IMR-90 (cell line): Measurements from ENCODE around the gene ACSL1. TPM values are rescaled to one million over a fixed set of nuclear protein-coding genes. Genes with fewer than 3 reads are reported as not detected.

Experiments used
- ATAC-seq: fragments of 200-7000 bp; cut with Tn5 transposase; 2 replicates; pipeline ENCODE4 v1.9.1; 2020; ENCODE audit warnings: low read depth, mild to moderate bottlenecking, moderate library complexity
- BruUV-seq: library from RNA; stranded (reverse); fragments of 400-500 nt; replicated peaks from 2 replicates; lab custom pipeline; 2021; lab: Mats Ljungman, UMichigan
- CTCF ChIA-PET: fragments of 300-600 bp; formaldehyde crosslinking; extraction: SDS; loops from one replicate; lab custom pipeline; 2021; ENCODE audit warnings: antibody characterized with exemption; lab: Yijun Ruan, JAX
- POLR2A ChIA-PET: fragments of 300-600 bp; sonication (Branson Sonifier 250); formaldehyde crosslinking; loops from one replicate; lab custom pipeline; 2022; ENCODE audit warnings: antibody characterized with exemption; ENCODE audit not compliant: unreplicated experiment; lab: Charles Lee
- DNase-seq: peaks from one replicate; pipeline ENCODE4 v3.0.0; 2013
- H2AFZ ChIP-seq: replicated peaks from 2 replicates; pipeline ENCODE3; 2013; ENCODE audit warnings: low read length, mild to moderate bottlenecking; ENCODE audit not compliant: poor library complexity
- H2AK5ac ChIP-seq: 2 replicates; pipeline ENCODE4 v1.6.1; 2013; ENCODE audit warnings: low read depth, low read length, inconsistent platforms
- H2AK9ac ChIP-seq: replicated peaks from 2 replicates; pipeline ENCODE3; 2013; ENCODE audit warnings: mild to moderate bottlenecking, low read depth, low read length, moderate library complexity; ENCODE audit not compliant: poor library complexity
- H2BK120ac ChIP-seq: 2 replicates; pipeline ENCODE4 v1.6.1; 2013; ENCODE audit warnings: low read depth, low read length, inconsistent platforms
- H2BK15ac ChIP-seq: 3 replicates; pipeline ENCODE4 v1.6.1; 2013; ENCODE audit warnings: low read depth, low read length, inconsistent platforms
- H2BK20ac ChIP-seq: 2 replicates; pipeline ENCODE4 v1.6.1; 2013; ENCODE audit warnings: low read depth, mild to moderate bottlenecking, inconsistent platforms, low read length, moderate library complexity
- H2BK5ac ChIP-seq: 2 replicates; pipeline ENCODE4 v1.6.1; 2013; ENCODE audit warnings: mild to moderate bottlenecking, low read depth, low read length, inconsistent platforms; ENCODE audit not compliant: poor library complexity, severe bottlenecking
- H3K14ac ChIP-seq: replicated peaks from 2 replicates; pipeline ENCODE4 v1.6.1; 2013; ENCODE audit warnings: low read depth, low read length, inconsistent platforms
- H3K18ac ChIP-seq: 2 replicates; pipeline ENCODE4 v1.6.1; 2013; ENCODE audit warnings: low read depth, low read length, control low read depth
- H3K23ac ChIP-seq: 2 replicates; pipeline ENCODE4 v1.6.1; 2013; ENCODE audit warnings: low read depth, low read length, inconsistent platforms
- H3K27ac ChIP-seq: 2 replicates; pipeline ENCODE4 v1.5.1; 2013; ENCODE audit warnings: mild to moderate bottlenecking, control low read depth, low read length; ENCODE audit not compliant: insufficient read depth
- H3K27me3 ChIP-seq: 2 replicates; pipeline ENCODE4 v1.6.1; 2013; ENCODE audit warnings: low read length; ENCODE audit not compliant: control insufficient read depth, insufficient read depth
- H3K36me3 ChIP-seq: 2 replicates; pipeline ENCODE4 v1.6.1; 2013; ENCODE audit warnings: low read length, mixed read lengths; ENCODE audit not compliant: control insufficient read depth, insufficient read depth
- H3K4ac ChIP-seq: 2 replicates; pipeline ENCODE4 v1.6.1; 2013; ENCODE audit warnings: low read depth, low read length, inconsistent platforms
- H3K4me1 ChIP-seq: 2 replicates; pipeline ENCODE4 v1.6.1; 2013; ENCODE audit warnings: low read length, mixed read lengths; ENCODE audit not compliant: control insufficient read depth, insufficient read depth
- H3K4me2 ChIP-seq: 2 replicates; pipeline ENCODE4 v1.6.1; 2013; ENCODE audit warnings: low read depth, mild to moderate bottlenecking, control low read depth, low read length, moderate library complexity
- H3K4me3 ChIP-seq: 2 replicates; pipeline ENCODE4 v1.5.1; 2013; ENCODE audit warnings: low read depth, mild to moderate bottlenecking, control low read depth, low read length, moderate library complexity; ENCODE audit not compliant: insufficient read depth
- H3K56ac ChIP-seq: 2 replicates; pipeline ENCODE4 v1.6.1; 2013; ENCODE audit warnings: low read length, inconsistent platforms; ENCODE audit not compliant: insufficient read depth; ENCODE audit errors: extremely low read depth
- H3K79me1 ChIP-seq, 2 experiments: 2 replicates each; pipeline ENCODE4 v1.6.1; 2013; ENCODE audit warnings: low read length in 2 of 2, inconsistent platforms in 1 of 2, low read depth in 1 of 2
- H3K9ac ChIP-seq: 2 replicates; pipeline ENCODE4 v1.6.1; 2013; ENCODE audit warnings: low read depth, low read length, control low read depth
- H3K9me1 ChIP-seq: 2 replicates; pipeline ENCODE4 v1.6.1; 2013; ENCODE audit warnings: low read length, inconsistent platforms; ENCODE audit not compliant: insufficient read depth
- H3K9me3 ChIP-seq: 2 replicates; pipeline ENCODE4 v1.6.1; 2013; ENCODE audit warnings: low read length; ENCODE audit not compliant: control insufficient read depth, insufficient read depth
- H4K20me1 ChIP-seq: 2 replicates; pipeline ENCODE4 v1.6.1; 2013; ENCODE audit warnings: low read length, inconsistent platforms; ENCODE audit not compliant: insufficient read depth
- H4K5ac ChIP-seq: 2 replicates; pipeline ENCODE4 v1.6.1; 2013; ENCODE audit warnings: mild to moderate bottlenecking, low read depth, low read length, control low read depth
- H4K8ac ChIP-seq, 2 experiments: 2 replicates each; pipeline ENCODE4 v1.6.1; 2013; ENCODE audit warnings: low read depth in 2 of 2, low read length in 2 of 2, control low read depth in 1 of 2, inconsistent platforms in 1 of 2
- H4K91ac ChIP-seq: 2 replicates; pipeline ENCODE4 v1.6.1; 2013; ENCODE audit warnings: low read depth, low read length, inconsistent platforms; ENCODE audit not compliant: insufficient read depth
- BHLHE40 ChIP-seq: fragments of 150-350 bp; IDR thresholded peaks from 2 replicates; pipeline ENCODE4 v1.6.1; 2016; ENCODE audit warnings: mild to moderate bottlenecking, low read depth, low read length
- CHD1 ChIP-seq: IDR thresholded peaks from 2 replicates; pipeline ENCODE4 v1.6.1; 2012; ENCODE audit warnings: low read depth, low read length, improper control_type of control experiment
- CTCF ChIP-seq: conservative IDR thresholded peaks from 2 replicates; pipeline ENCODE4 v1.5.1; 2012; ENCODE audit warnings: mild to moderate bottlenecking, low read depth, low read length, improper control_type of control experiment
- ELK1 ChIP-seq: fragments of 150-350 bp; IDR thresholded peaks from 2 replicates; pipeline ENCODE4 v1.6.1; 2016; ENCODE audit warnings: low read depth, mild to moderate bottlenecking, low read length, moderate library complexity, borderline replicate concordance
- FOS ChIP-seq: fragments of 150-350 bp; IDR thresholded peaks from 2 replicates; pipeline ENCODE4 v1.6.1; 2016; ENCODE audit warnings: low read depth, low read length
- MXI1 ChIP-seq: IDR thresholded peaks from 2 replicates; pipeline ENCODE4 v1.6.1; 2012; ENCODE audit warnings: low read depth, mild to moderate bottlenecking, low read length, moderate library complexity, borderline replicate concordance
- NFE2L2 ChIP-seq: fragments of 150-350 bp; IDR thresholded peaks from 2 replicates; pipeline ENCODE4 v1.6.1; 2016; ENCODE audit warnings: low read depth, mild to moderate bottlenecking, low read length
- RCOR1 ChIP-seq: IDR thresholded peaks from 2 replicates; pipeline ENCODE4 v1.6.1; 2012; ENCODE audit warnings: mild to moderate bottlenecking, low read length, improper control_type of control experiment; ENCODE audit not compliant: insufficient replicate concordance
- RFX5 ChIP-seq: IDR thresholded peaks from 2 replicates; pipeline ENCODE4 v1.8.0; 2012; ENCODE audit warnings: low read depth, mild to moderate bottlenecking, low read length, moderate library complexity
- USF2 ChIP-seq: fragments of 150-350 bp; IDR thresholded peaks from 2 replicates; pipeline ENCODE4 v1.6.1; 2017; ENCODE audit warnings: mild to moderate bottlenecking, antibody characterized with exemption, low read length, low read depth
- WGBS, 2 experiments: methylation state at CpG; one replicate each; pipeline versions ENCODE4 v1.1.5 to v1.1.7; 2013; ENCODE audit warnings: missing lambda C conversion rate in 2 of 2; ENCODE audit not compliant: insufficient read length in 1 of 2; ENCODE audit errors: extremely low coverage in 2 of 2; 5-methylcytosine and 5-hydroxymethylcytosine counted together
- dilution Hi-C: fragments of 300-500 bp; cut with HindIII; formaldehyde crosslinking; loops from one replicate; pipeline ENCODE4 v1.14.3; 2018; ENCODE audit warnings: low sequenced_read_pairs; ENCODE audit not compliant: unreplicated experiment
- in situ Hi-C: fragments of 300-500 bp; cut with MboI; formaldehyde crosslinking; loops from 3 replicates; pipeline ENCODE4 v1.14.3; 2019; ENCODE audit warnings: low sequenced_read_pairs, inconsistent platforms, mixed read lengths
- intact Hi-C: fragments of 100-400 bp; cut with micrococcal nuclease; formaldehyde crosslinking; loops from 2 replicates; pipeline ENCODE4 v1.10.0; 2022
- polyA plus RNA-seq, 3 experiments: library from polyadenylated mRNA; depleted of rRNA; stranded (reverse); fragments of >200 nt; gene quantifications; 2 replicates each; pipeline ENCODE4 v1.2.3, GENCODE V29; 2012; ENCODE audit warnings: low replicate concordance in 1 of 3
- total RNA-seq: library from RNA; depleted of rRNA; stranded (reverse); fragments of >200 nt; gene quantifications from 2 replicates; pipeline ENCODE4 v1.2.3, GENCODE V29; 2012

ACSL1 gene
- total and polyA plus RNA-seq, 2 of the 4 experiments (the other 2 are of a cell fraction) = 14.4 to 26.0 TPM

- no peak overlapping the region for H3K14ac ChIP-seq
- H3K23ac ChIP-seq = peak overlapping the region; percentile 90
- H3K9me3 ChIP-seq = no peaks in the 10 kb centered on the region
- H4K5ac ChIP-seq = no peak overlapping the region
- H2AK9ac ChIP-seq = no peak overlapping the region
- dilution Hi-C loops = no loop called here
- TF ChIP-seq CTCF = no peak
- TF ChIP-seq ELK1 = no peak
- no peak for TF ChIP-seq RFX5
- no peak for TF ChIP-seq RCOR1
- TF ChIP-seq NFE2L2 = no peak
- TF ChIP-seq CHD1 = no peak
- no peak for TF ChIP-seq BHLHE40
- no peak for TF ChIP-seq USF2
- no peak for TF ChIP-seq FOS
- no peak for TF ChIP-seq MXI1
- CTCF ChIA-PET = no interaction called here
- no peak overlapping the region for H3K18ac ChIP-seq
- H3K9ac ChIP-seq = peak overlapping the region; percentile 24
- H2BK5ac ChIP-seq = no peak overlapping the region
- no peak overlapping the region for H3K27ac ChIP-seq
- H4K20me1 ChIP-seq = 0 out of 2 replicates have a peak, but pooled peaks cover 6% of the 10 kb centered on the region
- H4K91ac ChIP-seq = no peak overlapping the region
- H3K79me1 ChIP-seq = peaks cover 12 to 18% of the 10 kb centered on the region in 2 experiments
- H3K4me1 ChIP-seq = peaks cover 2% of the 10 kb centered on the region; the same call in 1 of the 2 replicates
- no peaks in the 10 kb centered on the region for H3K36me3 ChIP-seq
- no CpG with 5 or more reads among the region's 6 CpGs for WGBS, 2 experiments
- H3K4ac ChIP-seq = no peak overlapping the region
- peaks cover 4% of the 10 kb centered on the region; the same call in 1 of the 2 replicates for H3K9me1 ChIP-seq
- POLR2A ChIA-PET = no interaction called here
- H2AFZ ChIP-seq = peak overlapping the region; percentile 88
- no peak overlapping the region for H2BK15ac ChIP-seq
- H2BK120ac ChIP-seq = no peak overlapping the region
- in situ Hi-C loops = no loop called here
- no peak overlapping the region for H2BK20ac ChIP-seq
- H2AK5ac ChIP-seq = no peak overlapping the region
- peaks cover 5% of the 10 kb centered on the region; the same call in 1 of the 2 replicates for H3K27me3 ChIP-seq
- intact Hi-C loops = loop anchor here (1.0 to 5.0 kb wide), 3 partner anchors 77 to 562 kb away; partner anchors contain the start of genes CASP3 and PRIMPOL
- DNase-seq = no peak
- peak overlapping the region; percentile 99 for H3K4me2 ChIP-seq
- no TSS peak for BruUV-seq
- peak overlapping the region; percentile 84; the same call in 1 of the 2 replicates for H3K4me3 ChIP-seq
- no peak overlapping the region for H3K56ac ChIP-seq
- no peak for ATAC-seq
- H4K8ac ChIP-seq = no peak overlapping the region
These were observed 1.0 kb downstream of the ACSL1 start for GRCh38 chr4:184824776-184825084.
